Gastroesophageal sphincter (tissue), 4 donors: ENCODE results near the gene CASP9. TPM values are rescaled to one million over a fixed set of nuclear protein-coding genes. Genes with fewer than 3 reads are reported as not detected.

ENCODE experiments used
- ATAC-seq: fragments of 150-250 bp; one replicate; pipeline ENCODE4 v1.9.1; 2016; ENCODE audit warnings: mild to moderate bottlenecking, moderate library complexity
- H3K27ac ChIP-seq, 4 donors: fragments of 200-600 bp; sonication (generic) in 3 of 4; 1 replicate in 3 of 4; 2 replicates in 1 of 4; pipeline ENCODE4 v1.5.1; 2016 to 2019
- H3K27me3 ChIP-seq: fragments of 200-600 bp; sonication (generic); one replicate; pipeline ENCODE4 v1.5.1; 2019
- H3K36me3 ChIP-seq, 2 donors: fragments of 200-600 bp; sonication (generic); one replicate each; pipeline ENCODE4 v1.5.1; 2019; ENCODE audit warnings: control low read depth in 1 of 2
- H3K4me1 ChIP-seq, 3 donors: fragments of 200-600 bp; sonication (generic); 1 replicate in 2 of 3; 2 replicates in 1 of 3; pipeline ENCODE4 v1.5.1; 2016 to 2019; ENCODE audit warnings: control low read depth in 2 of 3
- H3K4me3 ChIP-seq, 2 donors: fragments of 200-600 bp; sonication (generic); one replicate each; pipeline ENCODE4 v1.5.1; 2019; ENCODE audit warnings: mild to moderate bottlenecking in 1 of 2, moderate library complexity in 1 of 2
- H3K9me3 ChIP-seq, 3 donors: fragments of 200-600 bp; sonication (generic); one replicate each; pipeline ENCODE4 v1.5.1; 2017 to 2019; ENCODE audit warnings: control low read depth in 2 of 3
- EP300 ChIP-seq: sonication (generic); formaldehyde crosslinking; IDR thresholded peaks from one replicate; pipeline ENCODE4 v1.6.1; 2017; ENCODE audit warnings: antibody characterized with exemption, mild to moderate bottlenecking
- POLR2A ChIP-seq, 2 donors: fragments of 450-650 bp; IDR thresholded peaks; one replicate each; pipeline ENCODE4 v1.6.1; 2017; ENCODE audit warnings: antibody characterized with exemption in 2 of 2, mild to moderate bottlenecking in 2 of 2, moderate library complexity in 1 of 2
- POLR2AphosphoS5 ChIP-seq: sonication (generic); formaldehyde crosslinking; IDR thresholded peaks from one replicate; pipeline ENCODE4 v1.6.1; 2017; ENCODE audit warnings: antibody characterized with exemption
- WGBS, 2 donors: methylation state at CpG; one replicate each; pipeline ENCODE4 v1.1.5; 2018; ENCODE audit warnings: low coverage in 1 of 2; 5-methylcytosine and 5-hydroxymethylcytosine counted together
- total RNA-seq, 4 donors: library from RNA; depleted of rRNA; stranded (reverse); fragments of >200 nt; gene quantifications; one replicate each; pipeline ENCODE4 v1.1.0, GENCODE V29; 2016
- TF ChIP-seq, protein P1 (sequence below), 4 experiments: fragments of 200-600 bp in 2 of 4; fragments of 450-650 bp in 2 of 4; sonication (generic) in 1 of 4; IDR thresholded peaks; one replicate each; pipeline ENCODE4 v1.5.1; 2017 to 2019; ENCODE audit warnings: antibody characterized with exemption in 4 of 4, mild to moderate bottlenecking in 2 of 4, moderate library complexity in 2 of 4

The CASP9 gene
- total RNA-seq, 4 donors from 2014 or later, result 11.0 to 22.5 (median 14.3) TPM

GRCh38 chr1:15559189-15559810 is 35.3 kb upstream of the CASP9 start:
- no peak overlapping the region for H3K27ac ChIP-seq

DNA sequence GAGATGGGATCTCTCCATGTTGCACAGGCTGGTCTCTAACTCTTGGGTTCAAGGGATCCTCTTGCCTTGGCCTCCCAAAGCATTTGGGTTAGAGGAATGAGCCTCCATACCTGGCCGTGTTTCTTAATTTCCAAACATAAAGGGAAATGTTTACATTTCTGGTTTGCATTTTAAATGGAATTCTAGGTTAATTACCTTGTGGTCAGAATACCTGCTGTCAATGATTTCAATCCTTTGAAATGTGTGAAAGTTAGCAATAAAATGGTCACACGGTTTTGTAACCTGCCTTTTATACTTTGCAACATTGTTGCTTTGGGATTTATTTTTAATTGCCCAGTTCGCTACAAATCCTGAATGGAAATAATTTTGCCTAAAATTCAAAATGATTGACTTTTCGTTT is 34.5 kb upstream of the CASP9 start:
- Histone ChIP-seq H3K4me3 (no peak overlapping the region), H3K4me1 (no peaks in the 10 kb centered on the region), H3K27ac (no peak overlapping the region), H3K9me3 (no peaks in the 10 kb centered on the region), H3K36me3 (peaks cover 0 to 65% of the 10 kb centered on the region in 2 donors), H3K27me3 (no peaks in the 10 kb centered on the region)
- no peak for TF ChIP-seq POLR2A (IDR thresholded peaks at IDR 0.05)
- TF ChIP-seq EP300, result no peak
- no peak for TF ChIP-seq POLR2AphosphoS5
- TF ChIP-seq, protein P1, sequence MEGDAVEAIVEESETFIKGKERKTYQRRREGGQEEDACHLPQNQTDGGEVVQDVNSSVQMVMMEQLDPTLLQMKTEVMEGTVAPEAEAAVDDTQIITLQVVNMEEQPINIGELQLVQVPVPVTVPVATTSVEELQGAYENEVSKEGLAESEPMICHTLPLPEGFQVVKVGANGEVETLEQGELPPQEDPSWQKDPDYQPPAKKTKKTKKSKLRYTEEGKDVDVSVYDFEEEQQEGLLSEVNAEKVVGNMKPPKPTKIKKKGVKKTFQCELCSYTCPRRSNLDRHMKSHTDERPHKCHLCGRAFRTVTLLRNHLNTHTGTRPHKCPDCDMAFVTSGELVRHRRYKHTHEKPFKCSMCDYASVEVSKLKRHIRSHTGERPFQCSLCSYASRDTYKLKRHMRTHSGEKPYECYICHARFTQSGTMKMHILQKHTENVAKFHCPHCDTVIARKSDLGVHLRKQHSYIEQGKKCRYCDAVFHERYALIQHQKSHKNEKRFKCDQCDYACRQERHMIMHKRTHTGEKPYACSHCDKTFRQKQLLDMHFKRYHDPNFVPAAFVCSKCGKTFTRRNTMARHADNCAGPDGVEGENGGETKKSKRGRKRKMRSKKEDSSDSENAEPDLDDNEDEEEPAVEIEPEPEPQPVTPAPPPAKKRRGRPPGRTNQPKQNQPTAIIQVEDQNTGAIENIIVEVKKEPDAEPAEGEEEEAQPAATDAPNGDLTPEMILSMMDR (IDR thresholded peaks at IDR 0.05), result no peak
- 90% methylated on average over 3 to 4 of the region's 4 CpGs for WGBS, 2 donors
- ATAC-seq, result no peak

More at GRCh38 chr1:15559189-15559810, 35.3 kb upstream of the CASP9 start:
- Histone ChIP-seq H3K27me3 (no peaks in the 10 kb centered on the region), H3K4me1 (no peaks in the 10 kb centered on the region), H3K4me3 (no peak overlapping the region), H3K9me3 (no peaks in the 10 kb centered on the region), H3K36me3 (peaks cover 3 to 65% of the 10 kb centered on the region in 2 donors)
- ATAC-seq, result no peak
- 83 to 87% methylated on average over 8 to 11 of the region's 12 CpGs for WGBS, 2 donors
- TF ChIP-seq EP300, result no peak
- TF ChIP-seq, protein P1 (IDR thresholded peaks at IDR 0.05), result no peak
- TF ChIP-seq POLR2A (IDR thresholded peaks at IDR 0.05), result no peak
- no peak for TF ChIP-seq POLR2AphosphoS5

GRCh38 chr1:15557594-15557993 is 33.6 kb upstream of the CASP9 start:
- peaks cover 0 to 59% of the 10 kb centered on the region in 2 donors for H3K36me3 ChIP-seq
- no peaks in the 10 kb centered on the region for H3K4me1 ChIP-seq
- no peaks in the 10 kb centered on the region for H3K9me3 ChIP-seq
- WGBS, 2 donors, result 70 to 96% methylated on average over 1 to 2 of the region's 2 CpGs
- H3K27me3 ChIP-seq, result no peaks in the 10 kb centered on the region
- TF ChIP-seq EP300, result no peak
- TF ChIP-seq POLR2A (IDR thresholded peaks at IDR 0.05), result no peak
- TF ChIP-seq, protein P1 (IDR thresholded peaks at IDR 0.05), result no peak
- TF ChIP-seq POLR2AphosphoS5, result no peak
- no peak for ATAC-seq
- no peak overlapping the region for H3K27ac ChIP-seq
- H3K4me3 ChIP-seq, result no peak overlapping the region

GRCh38 chr1:15557008-15557407 is 33.0 kb upstream of the CASP9 start:
- ATAC-seq, result no peak
- no peaks in the 10 kb centered on the region for H3K4me1 ChIP-seq
- no peak overlapping the region for H3K27ac ChIP-seq
- no peaks in the 10 kb centered on the region for H3K27me3 ChIP-seq
- 80 to 95% methylated on average over 2 of the region's 2 CpGs for WGBS, 2 donors
- H3K4me3 ChIP-seq, result no peak overlapping the region
- no peaks in the 10 kb centered on the region for H3K9me3 ChIP-seq
- no peak for TF ChIP-seq POLR2A (IDR thresholded peaks at IDR 0.05)
- TF ChIP-seq, protein P1 (IDR thresholded peaks at IDR 0.05), result no peak
- TF ChIP-seq POLR2AphosphoS5, result no peak
- TF ChIP-seq EP300, result no peak
- H3K36me3 ChIP-seq, result peaks cover 0 to 57% of the 10 kb centered on the region in 2 donors

DNA sequence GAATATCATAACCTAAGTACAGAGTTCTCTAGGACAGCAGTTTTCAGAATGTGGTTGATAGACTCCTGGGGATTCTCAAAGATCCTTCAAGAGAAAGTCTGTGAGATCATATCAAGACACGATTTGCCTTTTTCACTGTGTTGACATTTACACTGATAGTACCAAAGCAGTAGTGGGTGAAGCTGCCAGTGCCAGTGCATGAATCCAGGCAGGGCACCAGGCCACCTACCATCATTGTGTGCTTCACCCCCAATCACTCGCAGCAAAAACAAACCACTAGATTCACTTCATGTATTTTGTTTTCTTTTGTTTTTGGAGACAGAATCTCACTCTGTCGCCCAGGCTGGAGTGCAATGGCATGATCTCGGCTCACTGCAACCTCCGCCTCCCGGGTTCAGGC is 26.6 kb upstream of the CASP9 start:
- Histone ChIP-seq H3K27ac (no peak overlapping the region), H3K36me3 (peaks cover 4 to 85% of the 10 kb centered on the region in 2 donors), H3K4me3 (no peak overlapping the region), H3K4me1 (no peaks in the 10 kb centered on the region), H3K27me3 (no peaks in the 10 kb centered on the region), H3K9me3 (no peaks in the 10 kb centered on the region)
- no peak for ATAC-seq
- TF ChIP-seq, protein P1 (IDR thresholded peaks at IDR 0.05), result no peak
- TF ChIP-seq POLR2AphosphoS5 (no peak), EP300 (no peak), POLR2A (IDR thresholded peaks at IDR 0.05) (no peak)
- WGBS, 2 donors, result 73 to 83% methylated on average over 3 to 5 of the region's 6 CpGs
